HG03460 (cell line): ENCODE measurements around the gene GOLGA6L25.
"Not testable (repeated sequence)": the region's sequence is repeated elsewhere in the genome, so short reads cannot be mapped to it uniquely, and the experiment has no call there.

Experiments
- ATAC-seq: cut with Tn5 transposase; IDR thresholded peaks from one replicate; pipeline ENCODE4 v1.9.1; 2021; ENCODE audit not compliant: unreplicated experiment

GOLGA6L25 gene, protein sequence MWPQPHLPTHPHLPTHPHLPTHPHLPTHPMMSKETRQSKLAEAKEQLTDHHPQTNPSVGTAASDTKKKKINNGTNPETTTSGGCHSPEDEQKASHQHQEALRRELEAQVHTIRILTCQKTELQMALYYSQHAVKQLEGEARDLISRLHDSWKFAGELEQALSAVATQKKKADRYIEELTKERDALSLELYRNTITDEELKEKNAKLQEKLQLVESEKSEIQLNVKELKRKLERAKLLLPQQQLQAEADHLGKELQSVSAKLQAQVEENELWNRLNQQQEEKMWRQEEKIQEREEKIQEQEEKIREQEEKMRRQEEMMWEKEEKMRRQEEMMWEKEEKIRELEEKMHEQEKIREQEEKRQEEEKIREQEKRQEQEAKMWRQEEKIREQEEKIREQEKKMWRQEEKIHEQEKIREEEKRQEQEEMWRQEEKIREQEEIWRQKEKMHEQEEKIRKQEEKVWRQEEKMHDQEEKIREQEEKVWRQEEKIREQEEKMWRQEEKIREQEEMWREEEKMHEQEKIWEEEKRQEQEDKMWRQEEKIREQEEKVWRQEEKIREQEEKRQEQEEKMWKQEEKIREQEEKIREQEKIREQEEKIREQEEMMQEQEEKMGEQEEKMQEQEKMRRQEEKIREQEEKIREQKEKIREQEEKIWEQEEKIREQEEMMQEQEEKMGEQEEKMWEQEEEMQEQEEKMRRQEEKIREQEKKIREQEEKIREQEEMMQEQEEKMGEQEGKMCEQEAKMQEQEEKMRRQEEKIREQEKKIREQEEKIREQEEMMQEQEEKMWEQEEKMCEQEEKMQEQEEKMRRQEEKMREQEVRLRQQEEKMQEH

GRCh38 chr15:28553268-28553667 is at the start of gene GOLGA6L25:
Gene GOLGA6L25, plus strand, starts transcription at chr15:28553568. Its CDS starts 61 bp downstream, at chr15:28553629.
- not testable (repeated sequence) for ATAC-seq

DNA sequence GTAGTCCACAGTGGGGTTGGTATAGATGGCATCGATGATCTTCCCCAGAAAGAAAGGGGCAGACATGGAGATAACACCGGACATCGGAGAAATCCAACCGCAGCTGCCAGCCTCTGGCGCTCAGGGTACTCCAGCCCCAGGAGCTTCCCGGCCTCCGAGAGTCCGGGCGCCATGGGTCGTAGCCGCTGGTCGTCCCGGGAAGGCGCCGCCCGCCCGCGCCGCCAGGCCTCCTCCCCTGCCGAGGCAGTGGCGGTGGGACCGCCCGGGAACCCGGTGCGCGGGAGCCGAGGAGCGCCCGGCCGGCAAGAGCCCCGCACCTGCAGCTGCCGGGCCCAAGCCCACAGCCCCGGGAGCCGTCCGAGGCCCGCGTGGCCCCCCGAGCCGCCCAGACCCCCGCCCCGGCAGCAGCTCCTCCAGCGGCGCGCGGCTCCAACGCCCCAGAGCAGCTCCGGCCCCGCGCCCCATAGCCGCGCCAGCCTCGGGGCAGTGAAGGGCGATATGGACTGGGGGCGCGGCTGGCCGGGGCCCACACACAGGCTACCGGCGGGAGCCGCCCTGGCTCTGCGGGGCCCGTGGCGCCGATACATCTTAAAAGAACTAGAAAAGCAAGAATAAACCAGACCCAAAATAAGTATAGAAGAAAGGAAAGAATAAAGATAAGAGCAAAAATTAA is 45.0 kb upstream of the GOLGA6L25 start:
- not testable (repeated sequence) for ATAC-seq

DNA sequence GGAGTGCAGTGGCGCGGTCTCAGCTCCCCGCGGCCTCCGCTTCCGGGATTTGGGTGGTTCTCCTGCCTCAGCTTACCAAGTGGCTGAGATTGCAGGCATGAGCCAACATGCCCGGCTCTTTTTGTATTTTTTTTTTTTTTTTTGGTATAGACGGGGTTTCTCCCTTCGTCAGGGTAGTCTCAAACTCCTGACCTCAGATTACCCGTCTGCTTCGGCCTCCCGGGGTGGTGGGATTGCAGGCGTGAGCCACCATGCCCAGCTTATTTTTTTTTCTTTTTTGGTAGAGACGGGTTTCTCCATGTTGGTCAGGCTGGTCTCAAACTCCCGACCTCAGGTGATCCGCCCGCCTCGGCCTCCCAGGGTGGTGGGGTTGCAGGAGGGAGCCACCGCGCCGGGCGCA is 39.2 kb upstream of the GOLGA6L25 start:
- ATAC-seq, result not testable (repeated sequence)

DNA sequence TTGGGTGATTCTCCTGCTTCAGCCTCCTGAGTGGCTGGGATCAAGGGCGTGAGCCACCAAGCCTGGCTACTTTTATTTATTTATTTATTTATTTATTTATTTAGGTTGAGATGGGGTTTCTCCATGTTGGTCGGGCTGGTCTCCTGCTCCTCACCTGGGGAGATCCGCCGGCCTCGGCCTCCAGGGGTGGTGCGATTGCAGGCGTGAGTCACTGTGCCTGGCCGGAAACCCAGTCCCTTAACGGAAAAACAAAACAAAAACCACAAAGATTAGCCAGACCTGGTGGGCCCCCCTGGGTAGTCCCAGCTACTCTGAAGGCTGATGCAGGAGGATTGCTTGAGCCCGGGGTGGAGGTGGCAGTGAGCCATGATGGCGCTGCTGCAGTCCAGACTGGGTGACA is 38.2 kb upstream of the GOLGA6L25 start:
- not testable (repeated sequence) for ATAC-seq

DNA sequence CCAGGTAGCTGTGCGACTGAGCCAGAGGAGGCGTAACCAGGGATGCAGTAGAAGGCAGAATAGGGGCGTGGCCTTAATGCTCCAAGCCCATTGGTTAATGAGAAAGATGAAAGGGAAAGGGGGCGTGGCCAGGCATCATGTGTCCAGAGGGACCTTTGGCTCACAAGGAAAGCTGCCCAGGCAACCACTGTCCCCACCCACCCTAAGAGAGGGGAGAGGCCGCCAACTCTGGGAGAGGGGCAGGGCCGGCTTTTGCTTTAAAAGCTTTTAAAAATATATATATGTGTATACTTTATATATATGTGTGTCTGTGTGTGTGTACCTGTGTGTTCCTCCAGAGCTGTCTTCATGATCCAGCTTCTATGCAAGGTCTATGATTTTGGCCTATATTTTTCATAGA is 20.4 kb upstream of the GOLGA6L25 start, which contains the start of gene GOLGA8G:
Gene GOLGA8G, minus strand, starts transcription at position 18 of the 400 bp plus-strand sequence. CDS start 62 bp downstream, outside the sequence.
- not testable (repeated sequence) for ATAC-seq

DNA sequence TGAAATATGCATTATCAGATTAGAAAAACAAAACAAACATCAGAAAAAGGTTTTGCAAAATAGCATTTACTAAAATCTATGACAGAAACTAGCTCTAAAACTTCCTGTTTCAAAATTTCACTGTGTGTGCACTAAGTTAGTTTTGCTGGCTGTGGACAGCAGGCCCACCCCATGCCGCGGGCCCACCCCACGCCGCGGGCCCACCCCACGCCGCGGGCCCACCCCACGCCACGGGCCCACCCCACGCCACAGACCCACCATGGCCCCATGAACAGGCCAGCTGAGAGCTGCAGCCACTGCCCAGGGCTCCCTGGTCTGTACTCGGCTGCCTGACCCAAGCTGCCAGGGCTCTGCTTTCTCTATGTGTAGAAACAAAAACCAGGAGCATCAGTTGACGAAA is 20.0 kb downstream of the GOLGA6L25 start:
- not testable (repeated sequence) for ATAC-seq

DNA sequence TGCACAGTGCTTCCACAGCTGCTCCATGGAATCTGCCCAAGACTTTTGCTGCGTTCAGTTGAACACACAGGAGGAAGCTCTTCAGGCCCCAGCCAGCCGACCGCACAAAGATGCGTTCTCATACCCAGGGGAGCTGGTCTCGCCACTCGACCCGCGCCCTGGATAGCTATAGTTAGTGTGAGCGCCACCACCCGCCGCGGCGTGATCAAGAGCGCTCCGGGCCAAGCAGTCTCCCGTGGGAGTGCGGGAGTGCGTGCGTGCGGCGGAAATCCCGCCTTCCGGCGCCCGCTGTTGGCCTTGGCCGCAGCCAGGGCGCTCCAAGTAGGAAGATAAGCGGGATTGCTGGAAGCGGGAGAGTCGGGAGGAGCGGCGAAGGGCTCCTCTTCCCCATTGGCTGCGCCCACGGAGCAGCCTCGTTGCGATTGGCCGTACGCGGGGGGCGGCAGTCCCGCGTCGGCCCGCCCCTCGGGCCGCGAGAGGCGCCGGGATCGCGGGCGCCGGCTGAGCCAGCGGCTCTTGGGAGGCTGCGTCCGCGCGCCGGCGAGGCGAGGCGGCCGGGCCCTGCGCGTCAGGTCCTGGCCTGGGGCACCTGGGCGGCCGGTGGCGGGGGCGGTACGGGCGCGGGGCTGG is 35.7 kb downstream of the GOLGA6L25 start:
- ATAC-seq, result not testable (repeated sequence)

GRCh38 chr15:28589769-28590168 is 36.4 kb downstream of the GOLGA6L25 start:
- not testable (repeated sequence) for ATAC-seq

GRCh38 chr15:28592395-28592794 is 39.0 kb downstream of the GOLGA6L25 start:
- ATAC-seq, result not testable (repeated sequence)

DNA sequence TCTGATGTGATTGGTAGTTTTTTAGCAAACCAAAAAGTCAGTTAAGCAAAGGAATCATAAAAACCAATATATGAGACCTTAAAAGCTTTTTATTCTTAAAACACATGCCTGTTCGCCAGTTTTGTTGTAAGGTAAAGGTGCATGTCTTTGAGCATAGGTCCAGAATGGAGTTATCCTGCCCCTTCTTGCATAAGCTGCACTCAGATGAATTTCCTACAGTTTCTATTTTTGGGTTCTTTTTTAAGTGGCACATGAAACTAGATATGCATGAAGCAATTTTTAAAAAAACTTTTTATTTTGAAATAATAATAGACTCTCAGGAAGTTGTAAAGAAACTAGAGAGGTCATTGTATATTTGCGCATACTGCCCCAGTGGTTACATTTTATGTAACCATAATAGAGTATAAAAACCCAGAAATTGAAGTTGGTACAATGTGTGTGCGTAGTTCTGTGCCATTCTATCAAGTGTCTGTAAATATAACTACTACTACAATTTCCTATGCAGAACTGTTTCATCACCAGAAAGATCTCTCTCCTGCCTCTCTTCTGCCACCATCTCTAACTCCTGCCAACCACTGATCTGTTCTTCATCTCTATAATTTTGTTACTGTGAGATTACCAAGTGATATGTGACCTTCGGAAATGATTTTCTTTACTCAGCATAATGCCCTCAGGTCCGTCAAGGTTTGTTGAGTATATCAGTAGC is 40.2 kb downstream of the GOLGA6L25 start:
- ATAC-seq, result not testable (repeated sequence)

DNA sequence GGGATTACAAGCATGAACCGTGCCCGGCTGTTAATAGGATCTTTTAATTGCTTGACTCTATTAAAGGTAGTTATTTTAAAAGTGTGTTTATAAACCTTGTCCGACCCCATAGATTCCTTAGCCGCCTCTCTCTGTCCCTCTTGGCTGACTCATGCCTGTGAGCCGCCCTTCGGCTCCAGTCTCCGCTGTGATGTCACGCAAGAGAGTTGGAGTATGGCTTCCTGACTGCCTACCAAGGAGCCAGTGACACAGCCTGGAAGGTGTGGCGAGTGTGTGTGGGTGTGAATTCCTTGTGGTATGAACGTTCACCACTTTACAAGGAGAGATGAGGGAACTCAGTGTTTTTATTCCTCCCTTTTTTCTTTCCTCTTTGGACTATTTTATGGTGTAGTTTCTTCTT is 44.1 kb downstream of the GOLGA6L25 start:
- not testable (repeated sequence) for ATAC-seq

GRCh38 chr15:28598209-28598608 is 44.8 kb downstream of the GOLGA6L25 start:
- not testable (repeated sequence) for ATAC-seq

- not testable (repeated sequence) for ATAC-seq
Measured at GRCh38 chr15:28602152-28602551, 48.8 kb downstream of the GOLGA6L25 start.
